Chondrocyte (in vitro differentiated cells): Measurements from ENCODE around the gene CRYZL1. TPM values are rescaled to one million over a fixed set of nuclear protein-coding genes. Genes with fewer than 3 reads are reported as not detected.
A peak's percentile ranks its signal among the peaks of the same experiment; 100 is the strongest.
"Not testable (repeated sequence)": the region's sequence is repeated elsewhere in the genome, so short reads cannot be mapped to it uniquely, and the experiment has no call there.

Source experiments
- DNase-seq: peaks from one replicate; pipeline ENCODE4 v3.0.0; 2021; ENCODE audit warnings: mixed read lengths, low spot score
- H3K27ac Mint-ChIP-seq: one replicate; pipeline ENCODE4 v1.8.0; 2021; ENCODE audit warnings: mild to moderate bottlenecking, moderate library complexity, mixed read lengths; ENCODE audit not compliant: unreplicated experiment
- H3K27me3 Mint-ChIP-seq: 2 replicates; pipeline ENCODE4 v1.8.0; 2021; ENCODE audit warnings: low read depth, mixed read lengths
- H3K36me3 Mint-ChIP-seq: 2 replicates; pipeline ENCODE4 v1.8.0; 2021; ENCODE audit warnings: low read depth, mixed read lengths
- H3K4me1 Mint-ChIP-seq: 2 replicates; pipeline ENCODE4 v1.8.0; 2021; ENCODE audit warnings: low read depth, mild to moderate bottlenecking, mixed read lengths
- H3K4me3 Mint-ChIP-seq: one replicate; pipeline ENCODE4 v1.8.0; 2021; ENCODE audit warnings: mild to moderate bottlenecking, moderate library complexity, mixed read lengths; ENCODE audit not compliant: unreplicated experiment
- H3K9me3 Mint-ChIP-seq: 2 replicates; pipeline ENCODE4 v1.8.0; 2021; ENCODE audit warnings: low read depth, mixed read lengths
- total RNA-seq: library from RNA; stranded (reverse); gene quantifications from 3 replicates; pipeline ENCODE4 v1.2.1, GENCODE V29; 2021
- TF ChIP-seq, protein P1 (sequence below): fragments of 200-600 bp; sonication (generic); IDR thresholded peaks from 2 replicates; pipeline ENCODE4 v1.5.0; 2021; ENCODE audit warnings: antibody characterized with exemption, mild to moderate bottlenecking, moderate library complexity

CRYZL1 gene
- total RNA-seq, 1 donor from 2014 or later = 30.4 TPM

DNA sequence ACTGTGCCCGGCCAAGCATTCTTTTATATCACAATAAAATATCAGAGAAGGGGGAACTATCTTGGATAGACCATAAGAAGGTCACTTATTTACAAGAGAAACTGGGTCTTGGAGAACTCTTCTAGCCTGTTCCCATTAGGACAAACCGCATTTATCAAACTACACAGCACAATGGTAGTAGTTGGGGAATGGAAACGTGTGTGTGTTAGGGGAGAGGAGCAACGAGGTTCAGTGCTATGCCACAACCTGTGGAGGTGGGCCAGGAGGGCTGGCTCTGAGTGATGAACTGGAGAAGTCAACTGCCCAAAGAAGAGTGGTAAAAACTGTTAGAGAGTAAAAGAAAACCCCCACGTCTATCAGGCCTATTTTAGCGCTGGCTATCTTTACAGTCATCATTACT lies 54.6 kb downstream of the CRYZL1 start:
- H3K9me3 Mint-ChIP-seq = no peaks in the 10 kb centered on the region
- DNase-seq = no peak
- H3K27ac Mint-ChIP-seq = no peak overlapping the region
- TF ChIP-seq, protein P1, sequence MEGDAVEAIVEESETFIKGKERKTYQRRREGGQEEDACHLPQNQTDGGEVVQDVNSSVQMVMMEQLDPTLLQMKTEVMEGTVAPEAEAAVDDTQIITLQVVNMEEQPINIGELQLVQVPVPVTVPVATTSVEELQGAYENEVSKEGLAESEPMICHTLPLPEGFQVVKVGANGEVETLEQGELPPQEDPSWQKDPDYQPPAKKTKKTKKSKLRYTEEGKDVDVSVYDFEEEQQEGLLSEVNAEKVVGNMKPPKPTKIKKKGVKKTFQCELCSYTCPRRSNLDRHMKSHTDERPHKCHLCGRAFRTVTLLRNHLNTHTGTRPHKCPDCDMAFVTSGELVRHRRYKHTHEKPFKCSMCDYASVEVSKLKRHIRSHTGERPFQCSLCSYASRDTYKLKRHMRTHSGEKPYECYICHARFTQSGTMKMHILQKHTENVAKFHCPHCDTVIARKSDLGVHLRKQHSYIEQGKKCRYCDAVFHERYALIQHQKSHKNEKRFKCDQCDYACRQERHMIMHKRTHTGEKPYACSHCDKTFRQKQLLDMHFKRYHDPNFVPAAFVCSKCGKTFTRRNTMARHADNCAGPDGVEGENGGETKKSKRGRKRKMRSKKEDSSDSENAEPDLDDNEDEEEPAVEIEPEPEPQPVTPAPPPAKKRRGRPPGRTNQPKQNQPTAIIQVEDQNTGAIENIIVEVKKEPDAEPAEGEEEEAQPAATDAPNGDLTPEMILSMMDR = no peak
- peaks cover 25% of the 10 kb centered on the region for H3K4me1 Mint-ChIP-seq
- H3K4me3 Mint-ChIP-seq = peak overlapping the region; percentile 22
- peaks cover 3% of the 10 kb centered on the region for H3K36me3 Mint-ChIP-seq
- no peaks in the 10 kb centered on the region for H3K27me3 Mint-ChIP-seq

DNA sequence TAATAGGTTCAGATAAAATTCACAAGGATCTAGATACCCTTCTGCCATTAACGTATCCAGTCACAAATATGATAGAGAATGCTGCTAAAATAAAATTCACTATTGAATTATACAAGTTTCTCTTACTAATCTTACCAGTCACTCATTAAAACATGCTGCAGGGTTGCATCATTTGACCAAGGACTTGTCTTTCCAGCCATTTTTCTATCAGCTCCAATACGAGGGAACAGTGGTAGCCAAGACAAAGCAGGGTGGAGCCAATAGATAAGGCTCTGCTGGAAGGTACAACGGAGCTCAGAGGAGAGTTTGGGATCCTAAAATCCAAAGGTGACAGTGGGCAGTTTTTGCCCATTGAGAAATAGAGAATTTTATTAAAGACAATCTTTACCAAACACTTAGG lies 57.1 kb downstream of the CRYZL1 start:
- no peak for DNase-seq
- H3K36me3 Mint-ChIP-seq = peaks cover 3% of the 10 kb centered on the region
- H3K27me3 Mint-ChIP-seq = no peaks in the 10 kb centered on the region
- H3K4me3 Mint-ChIP-seq = no peak overlapping the region
- peaks cover 21% of the 10 kb centered on the region for H3K4me1 Mint-ChIP-seq
- no peaks in the 10 kb centered on the region for H3K9me3 Mint-ChIP-seq
- no peak overlapping the region for H3K27ac Mint-ChIP-seq
- TF ChIP-seq, protein P1 = no peak

DNA sequence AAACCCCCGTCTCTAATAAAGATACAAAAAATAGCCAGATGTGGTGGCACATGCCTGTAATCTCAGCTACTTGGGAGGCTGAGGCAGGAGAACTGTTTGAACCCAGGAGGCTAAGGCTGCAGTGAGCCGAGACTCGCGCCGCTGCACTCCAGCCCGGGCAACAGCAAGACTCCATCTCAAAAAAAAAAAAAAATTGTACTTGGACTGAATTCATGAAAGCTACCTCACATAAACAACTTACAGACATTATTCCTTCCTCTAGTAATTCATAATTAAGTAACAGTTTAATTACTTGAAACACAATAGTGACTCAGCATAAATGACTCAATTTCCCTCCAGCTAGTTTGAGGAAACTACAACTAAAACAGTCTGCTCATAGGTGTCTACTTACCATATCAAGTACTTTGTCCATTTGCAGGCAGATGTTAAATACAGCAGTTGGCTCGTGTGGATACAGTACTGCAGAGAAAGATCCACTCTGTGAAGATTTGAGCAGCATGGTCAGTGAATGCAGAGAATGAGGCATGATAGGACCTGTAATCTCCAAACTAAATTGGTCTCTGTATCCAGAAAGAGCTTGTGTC lies 62.5 kb downstream of the CRYZL1 start:
- no peaks in the 10 kb centered on the region for H3K27me3 Mint-ChIP-seq
- H3K4me1 Mint-ChIP-seq = peaks cover 3% of the 10 kb centered on the region
- TF ChIP-seq, protein P1 = no peak
- H3K9me3 Mint-ChIP-seq = no peaks in the 10 kb centered on the region
- no peak overlapping the region for H3K4me3 Mint-ChIP-seq
- H3K36me3 Mint-ChIP-seq = peaks cover 7% of the 10 kb centered on the region
- peak overlapping the region; percentile 49 for H3K27ac Mint-ChIP-seq
- DNase-seq = no peak

DNA sequence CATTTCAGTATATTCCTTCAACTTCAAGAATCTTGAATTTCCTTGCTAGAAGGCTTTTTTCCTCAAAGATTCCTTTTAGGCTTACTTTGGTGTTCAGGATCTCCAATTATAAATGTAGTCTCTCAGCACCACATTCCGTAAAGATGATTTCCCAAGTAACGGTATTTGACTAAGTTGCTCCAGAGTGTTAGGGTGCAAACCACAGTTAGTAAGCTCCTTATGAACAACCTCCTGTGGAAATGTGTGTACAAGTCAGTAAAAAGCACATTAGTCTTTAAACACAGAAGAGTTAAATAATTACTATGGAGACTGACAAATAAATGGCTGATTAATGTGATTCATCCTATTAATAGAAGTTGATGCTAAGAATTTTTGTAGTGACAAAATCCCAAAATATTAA lies 63.3 kb downstream of the CRYZL1 start:
- no peak overlapping the region for H3K4me3 Mint-ChIP-seq
- no peak overlapping the region for H3K27ac Mint-ChIP-seq
- TF ChIP-seq, protein P1 = no peak
- H3K4me1 Mint-ChIP-seq = peaks cover 3% of the 10 kb centered on the region
- H3K27me3 Mint-ChIP-seq = no peaks in the 10 kb centered on the region
- no peak for DNase-seq
- H3K36me3 Mint-ChIP-seq = peaks cover 10% of the 10 kb centered on the region
- H3K9me3 Mint-ChIP-seq = no peaks in the 10 kb centered on the region

DNA sequence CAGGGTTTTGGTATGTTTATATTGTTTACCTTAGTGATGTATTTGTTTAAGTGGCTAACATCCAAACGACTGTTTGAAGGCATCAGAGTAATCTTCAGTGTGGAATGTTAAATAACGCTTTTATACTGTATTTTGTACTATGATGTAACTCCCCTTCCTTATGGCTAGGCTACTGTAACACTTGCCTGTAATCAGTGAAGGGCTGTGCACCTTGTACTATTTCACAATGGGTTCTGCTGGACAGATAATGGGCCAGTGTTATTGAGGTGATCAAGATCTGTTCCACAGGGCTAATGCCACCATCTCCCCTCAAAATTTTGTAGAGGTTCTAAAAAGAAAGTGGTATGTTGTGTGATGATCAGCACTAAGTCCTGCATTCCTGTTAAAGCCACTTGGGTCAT lies 64.8 kb downstream of the CRYZL1 start:
- not testable (repeated sequence) for H3K27me3 Mint-ChIP-seq, H3K4me3 Mint-ChIP-seq, H3K9me3 Mint-ChIP-seq, H3K27ac Mint-ChIP-seq, H3K4me1 Mint-ChIP-seq, DNase-seq
- H3K36me3 Mint-ChIP-seq = peaks cover 12% of the 10 kb centered on the region

DNA sequence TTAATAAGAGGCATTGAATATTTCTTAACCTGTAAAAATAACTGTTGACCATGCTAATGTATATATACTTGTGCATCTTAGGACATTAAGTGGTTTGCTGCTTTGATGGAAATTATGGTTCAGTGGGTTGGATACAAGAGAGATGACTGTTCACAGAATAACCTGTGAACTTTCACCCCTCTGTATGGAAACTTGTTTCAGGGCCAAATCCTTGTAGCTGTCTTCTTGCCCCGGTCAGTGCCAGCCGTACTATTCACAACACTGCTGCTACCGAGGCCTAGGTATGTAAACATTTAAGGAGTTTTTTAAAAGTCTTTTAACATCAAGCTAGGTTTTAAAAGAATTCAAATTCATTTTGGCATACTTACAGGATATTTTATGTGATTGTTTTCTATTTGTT lies 69.2 kb downstream of the CRYZL1 start:
- Mint-ChIP-seq H3K27ac (peak overlapping the region; percentile 15), H3K27me3 (no peaks in the 10 kb centered on the region), H3K4me3 (no peak overlapping the region), H3K9me3 (no peaks in the 10 kb centered on the region), H3K4me1 (no peaks in the 10 kb centered on the region), H3K36me3 (peaks cover 21% of the 10 kb centered on the region)
- no peak for DNase-seq
- TF ChIP-seq, protein P1 = no peak
